ENCODE measurements around the gene PNPO.

GRCh38 chr17:47917581-47917980 lies 23.8 kb upstream of the PNPO start:
- TF ChIP-seq CTCF (IDR thresholded peaks at IDR 0.05; ENCODE audit: low read depth, low read length) = no peak
- TF ChIP-seq EZH2phosphoT487 (IDR thresholded peaks at IDR 0.05; ENCODE audit: low read depth) = no peak
